Transverse colon (tissue), 4 donors: Measurements from ENCODE around the gene NRBF2. TPM values are rescaled to one million over a fixed set of nuclear protein-coding genes. Genes with fewer than 3 reads are reported as not detected.

ENCODE experiments used
- DNase-seq: peaks from one replicate; pipeline ENCODE4 v3.0.0-alpha.2; 2019
- H3K27ac ChIP-seq, 4 donors: fragments of 200-600 bp; sonication (generic); 2 replicates each; pipeline ENCODE4 v1.5.1; 2016 to 2018; ENCODE audit warnings: inconsistent platforms in 4 of 4
- H3K27me3 ChIP-seq: fragments of 200-600 bp; sonication (generic); 2 replicates; pipeline ENCODE4 v1.5.1; 2017; ENCODE audit warnings: inconsistent platforms
- H3K36me3 ChIP-seq, 4 donors: fragments of 200-600 bp; sonication (generic); 2 replicates each; pipeline ENCODE4 v1.5.1; 2017 to 2019; ENCODE audit warnings: inconsistent platforms in 4 of 4
- H3K4me1 ChIP-seq, 4 donors: fragments of 200-600 bp; sonication (generic); 2 replicates each; pipeline ENCODE4 v1.5.1; 2017 to 2020; ENCODE audit warnings: inconsistent platforms in 4 of 4
- H3K4me3 ChIP-seq, 4 donors: fragments of 200-600 bp; sonication (generic); 1 replicate in 1 of 4; 2 replicates in 3 of 4; pipeline versions ENCODE4 v1.5.1 to v1.6.1; 2017 to 2019; ENCODE audit warnings: inconsistent platforms in 4 of 4
- H3K9me3 ChIP-seq, 2 donors: fragments of 200-600 bp; sonication (generic); 2 replicates each; pipeline ENCODE4 v1.5.1; 2017 to 2019; ENCODE audit warnings: inconsistent platforms in 2 of 2
- CTCF ChIP-seq, 5 experiments: fragments of 200-600 bp in 3 of 5; fragments of 450-650 bp in 2 of 5; sonication (generic) in 3 of 5; IDR thresholded peaks; 1 replicate in 2 of 5; 2 replicates in 3 of 5; pipeline ENCODE4 v1.5.1; 2016 to 2017; ENCODE audit warnings: antibody characterized with exemption in 5 of 5, inconsistent platforms in 3 of 5, mild to moderate bottlenecking in 2 of 5, moderate library complexity in 1 of 5
- EP300 ChIP-seq: sonication (generic); formaldehyde crosslinking; IDR thresholded peaks from one replicate; pipeline ENCODE4 v1.6.1; 2017; ENCODE audit warnings: antibody characterized with exemption, low read depth
- POLR2A ChIP-seq: fragments of 450-650 bp; IDR thresholded peaks from one replicate; pipeline ENCODE4 v1.6.1; 2016; ENCODE audit warnings: antibody characterized with exemption, mild to moderate bottlenecking, moderate library complexity
- POLR2AphosphoS5 ChIP-seq, 3 donors: sonication (generic); formaldehyde crosslinking; IDR thresholded peaks; one replicate each; pipeline ENCODE4 v1.6.1; 2016; ENCODE audit warnings: antibody characterized with exemption in 3 of 3
- WGBS, 2 donors: methylation state at CpG; one replicate each; pipeline ENCODE4 v1.1.5; 2018; ENCODE audit warnings: low coverage in 1 of 2; 5-methylcytosine and 5-hydroxymethylcytosine counted together
- in situ Hi-C, 4 donors: fragments of 200-750 bp; cut with MboI; loops; one replicate each; pipeline versions ENCODE4 v1.15.0 to v1.15.1; 2017; ENCODE audit warnings: low sequenced_read_pairs in 3 of 4, low pct_ligation_motif_present in 1 of 4, low pct_unique_long_range_greater_than_20kb in 1 of 4
- intact Hi-C: fragments of 100-400 bp; cut with DNase I; formaldehyde crosslinking; loops from one replicate; pipeline ENCODE4 v1.15.1; 2023; ENCODE audit warnings: low total_unique reads
- total RNA-seq, 4 donors: library from RNA; depleted of rRNA; stranded (reverse); fragments of >200 nt; gene quantifications; one replicate each; pipeline ENCODE4 v1.1.0, GENCODE V29; 2016

Gene NRBF2
- total RNA-seq, 4 donors from 2014 or later, result 1.4 to 21.3 (median 17.6) TPM

DNA sequence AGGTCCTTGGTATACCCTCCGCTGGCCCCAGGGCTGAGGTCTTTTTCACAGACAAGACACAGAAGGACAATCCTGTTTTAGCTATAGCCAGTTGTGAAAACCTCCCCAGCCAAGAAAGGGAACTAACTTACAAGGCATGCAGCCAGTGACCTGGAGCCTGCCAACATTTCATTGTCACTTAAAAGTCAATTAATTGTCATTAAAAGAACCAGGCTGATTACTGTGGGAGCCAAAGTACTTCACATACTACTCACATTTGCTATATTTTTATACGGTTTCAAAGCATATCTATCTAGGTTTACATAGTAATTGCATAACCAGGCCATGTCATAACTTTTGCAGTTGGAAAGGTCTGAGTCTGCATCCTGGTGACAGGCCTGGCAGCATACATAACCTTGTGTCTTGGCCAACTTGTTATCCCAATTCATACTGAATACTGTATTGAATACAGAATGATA is 31.1 kb downstream of the NRBF2 start:
- WGBS, 2 donors, result 43 to 69% methylated on average over 1 to 2 of the region's 2 CpGs
- intact Hi-C loops (loop anchor here (10.0 kb wide), 1 partner anchor 661 kb away; no protein-coding TSS in a partner anchor), in situ Hi-C loops (loop anchor here in 2 of 4 donors (25.0 kb wide), 1 partner anchor 352 kb away; the partner anchor contains the start of genes ADO (in 2 of the 2) and EGR2 (in 2 of the 2))
- no peaks in the 10 kb centered on the region for H3K4me1 ChIP-seq
- no peak for DNase-seq
- TF ChIP-seq POLR2A, result no peak
- TF ChIP-seq CTCF (IDR thresholded peaks at IDR 0.05), result no peak
- TF ChIP-seq EP300, result no peak
- TF ChIP-seq POLR2AphosphoS5 (IDR thresholded peaks at IDR 0.05), result no peak
- no peak overlapping the region for H3K4me3 ChIP-seq
- no peaks in the 10 kb centered on the region for H3K9me3 ChIP-seq
- H3K27me3 ChIP-seq, result no peaks in the 10 kb centered on the region
- no peaks in the 10 kb centered on the region for H3K36me3 ChIP-seq
- no peak overlapping the region for H3K27ac ChIP-seq

DNA sequence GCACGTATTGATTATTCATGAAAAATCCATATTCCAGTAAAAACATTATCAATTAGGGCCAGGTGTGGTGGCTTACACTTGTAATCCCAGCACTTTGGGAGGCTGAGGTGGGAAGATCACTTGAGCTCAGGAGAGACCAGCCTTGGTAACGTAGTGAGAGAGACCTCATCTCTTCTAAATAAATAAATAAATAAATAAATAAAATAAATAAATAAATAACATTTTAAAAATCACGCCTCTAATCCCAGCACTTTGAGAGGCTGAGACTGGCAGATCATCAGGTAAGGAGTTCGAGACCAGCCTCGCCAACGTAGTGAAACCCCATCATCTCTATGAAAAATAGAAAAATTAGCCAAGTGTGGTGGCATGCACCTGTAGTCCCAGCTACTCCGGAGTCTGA is 32.1 kb downstream of the NRBF2 start:
- Histone ChIP-seq H3K27me3 (no peaks in the 10 kb centered on the region), H3K27ac (no peak overlapping the region), H3K9me3 (no peaks in the 10 kb centered on the region), H3K4me3 (no peak overlapping the region), H3K36me3 (peaks cover 0 to 3% (median 0%) of the 10 kb centered on the region in 4 donors), H3K4me1 (no peaks in the 10 kb centered on the region)
- intact Hi-C loops (loop anchor here (10.0 kb wide), 1 partner anchor 660 kb away; no protein-coding TSS in a partner anchor), in situ Hi-C loops (loop anchor here in 3 of 4 donors (5.0 to 25.0 kb wide), 2 partner anchors 353 to 557 kb away; partner anchors contain the start of genes ADO (in 2 of the 3) and EGR2 (in 2 of the 3))
- WGBS, 2 donors, result 92 to 95% methylated on average over 6 to 7 of the region's 7 CpGs
- no peak for TF ChIP-seq EP300
- no peak for TF ChIP-seq POLR2AphosphoS5 (IDR thresholded peaks at IDR 0.05)
- TF ChIP-seq CTCF (IDR thresholded peaks at IDR 0.05), result no peak
- TF ChIP-seq POLR2A, result no peak
- no peak for DNase-seq

DNA sequence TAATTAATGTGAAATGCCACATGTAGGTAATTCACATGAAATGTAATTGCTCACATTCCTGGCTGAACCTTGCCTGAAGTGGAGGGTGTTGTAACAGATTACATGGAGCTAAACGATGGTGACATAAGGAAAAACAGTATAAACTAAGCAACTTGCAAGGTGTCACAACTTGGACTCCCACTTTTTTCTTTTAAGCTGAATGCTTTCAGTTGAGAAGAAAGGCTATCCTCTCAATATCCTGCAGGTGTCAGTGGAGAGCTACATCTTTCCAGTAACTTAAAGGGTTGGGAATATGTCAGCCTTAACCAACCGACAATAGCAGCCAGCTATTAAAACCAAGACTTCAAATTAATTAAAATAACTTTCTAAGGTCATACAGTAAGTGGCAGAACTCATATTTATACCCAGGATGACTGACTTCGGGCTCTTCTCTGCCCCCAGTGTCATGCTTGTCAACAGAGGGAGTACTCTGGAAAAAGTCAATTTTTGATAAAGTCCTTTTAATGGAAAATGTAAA is 33.7 kb downstream of the NRBF2 start:
- peak overlapping the region in 1 of 4 donors; percentile 19 for H3K27ac ChIP-seq
- in situ Hi-C loops, result loop anchor here in 3 of 4 donors (5.0 to 25.0 kb wide), 2 partner anchors 354 to 556 kb away; partner anchors contain the start of genes ADO (in 2 of the 3) and EGR2 (in 2 of the 3)
- TF ChIP-seq CTCF (IDR thresholded peaks at IDR 0.05) (peak; percentile 61 to 83 (median 80)), POLR2AphosphoS5 (IDR thresholded peaks at IDR 0.05) (no peak), POLR2A (no peak), EP300 (no peak)
- no peak overlapping the region for H3K4me3 ChIP-seq
- H3K36me3 ChIP-seq, result peaks cover 0 to 3% (median 0%) of the 10 kb centered on the region in 4 donors
- intact Hi-C loops, result loop anchor here (10.0 kb wide), 1 partner anchor 658 kb away; no protein-coding TSS in a partner anchor
- no peak for DNase-seq
- no peaks in the 10 kb centered on the region for H3K27me3 ChIP-seq
- WGBS, 2 donors, result 9 to 21% methylated on average over 2 to 3 of the region's 3 CpGs
- H3K9me3 ChIP-seq, result no peaks in the 10 kb centered on the region
- peaks cover 0 to 12% (median 0%) of the 10 kb centered on the region in 4 donors for H3K4me1 ChIP-seq

- intact Hi-C loops, result loop anchor here (10.0 kb wide), 1 partner anchor 656 kb away; no protein-coding TSS in a partner anchor
- H3K9me3 ChIP-seq, result no peaks in the 10 kb centered on the region
- peaks cover 0 to 3% (median 0%) of the 10 kb centered on the region in 4 donors for H3K36me3 ChIP-seq
- no peak for TF ChIP-seq POLR2AphosphoS5 (IDR thresholded peaks at IDR 0.05)
- no peak for TF ChIP-seq CTCF (IDR thresholded peaks at IDR 0.05)
- TF ChIP-seq EP300, result no peak
- no peak for TF ChIP-seq POLR2A
- no peak for DNase-seq
- H3K27ac ChIP-seq, result peak overlapping the region in 2 of 4 donors; percentile 1 to 15
- no peak overlapping the region for H3K4me3 ChIP-seq
- H3K4me1 ChIP-seq, result peaks cover 0 to 12% (median 0%) of the 10 kb centered on the region in 4 donors
- no peaks in the 10 kb centered on the region for H3K27me3 ChIP-seq
- in situ Hi-C loops, result loop anchor here in 3 of 4 donors (5.0 to 25.0 kb wide), 2 partner anchors 357 to 553 kb away; partner anchors contain the start of genes ADO (in 2 of the 3) and EGR2 (in 2 of the 3)
- 56 to 58% methylated on average over 2 of the region's 2 CpGs for WGBS, 2 donors
Measured at GRCh38 chr10:63168821-63169462, 35.8 kb downstream of the NRBF2 start.
